Activated T-cell treated with anti-CD3 and anti-CD28 coated beads for 1 hour (primary cell): Measurements from ENCODE around the gene SBF2.

Source experiments
- DNase-seq: peaks from one replicate; pipeline ENCODE4 v3.0.0-alpha.2; 2020; ENCODE audit warnings: low read depth

The SBF2 gene

DNA sequence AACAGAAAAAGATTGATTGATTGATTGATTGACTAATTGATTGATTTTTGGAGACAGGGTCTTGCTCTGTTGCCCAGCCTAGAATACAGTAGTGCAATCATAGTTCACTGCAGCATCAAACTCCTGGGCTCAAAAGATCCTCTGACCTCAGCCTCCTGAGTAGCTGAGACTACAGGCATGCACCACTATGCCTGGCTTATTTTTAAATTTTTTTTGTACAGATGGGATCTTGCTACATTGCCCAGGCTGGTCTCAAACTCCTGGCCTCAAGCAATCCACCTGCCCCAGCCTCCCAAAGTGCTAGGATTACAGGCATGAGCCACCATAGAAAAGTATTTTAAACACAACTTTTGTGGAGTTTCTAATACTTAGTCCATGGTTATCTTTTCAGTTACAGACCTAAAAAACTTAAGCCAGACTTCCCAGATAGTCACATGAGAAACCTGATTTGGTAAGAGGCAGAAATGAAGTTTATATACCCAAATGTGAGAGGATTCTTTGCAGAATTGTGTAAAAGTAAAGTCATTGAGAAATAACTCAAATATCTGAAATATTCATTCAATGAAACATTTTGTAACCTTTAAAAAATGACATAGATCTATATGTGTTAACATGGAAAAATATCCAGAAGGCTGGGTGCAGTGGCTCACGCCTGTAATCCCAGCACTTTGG, 443.7 kb downstream of the SBF2 start:
- DNase-seq = no peak

DNA sequence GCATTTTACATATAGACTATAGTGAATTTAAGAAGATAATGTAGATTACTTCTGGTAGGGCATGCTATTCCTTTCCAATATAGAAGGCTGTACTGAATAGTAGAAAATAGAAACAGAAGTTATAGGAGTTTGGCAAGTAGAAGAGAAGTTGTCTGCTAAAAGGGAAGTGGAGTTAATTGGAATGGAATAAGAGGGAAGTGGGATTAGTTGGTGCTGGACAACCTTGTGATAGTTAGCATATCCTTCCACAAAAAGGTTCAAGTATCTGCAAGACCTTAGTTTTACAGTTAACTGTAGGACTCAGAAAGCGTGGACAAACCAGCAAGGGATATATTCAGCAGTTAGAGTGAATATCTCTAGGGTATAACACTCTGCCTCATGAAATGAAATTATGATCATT, 444.6 kb downstream of the SBF2 start:
- DNase-seq = no peak

DNA sequence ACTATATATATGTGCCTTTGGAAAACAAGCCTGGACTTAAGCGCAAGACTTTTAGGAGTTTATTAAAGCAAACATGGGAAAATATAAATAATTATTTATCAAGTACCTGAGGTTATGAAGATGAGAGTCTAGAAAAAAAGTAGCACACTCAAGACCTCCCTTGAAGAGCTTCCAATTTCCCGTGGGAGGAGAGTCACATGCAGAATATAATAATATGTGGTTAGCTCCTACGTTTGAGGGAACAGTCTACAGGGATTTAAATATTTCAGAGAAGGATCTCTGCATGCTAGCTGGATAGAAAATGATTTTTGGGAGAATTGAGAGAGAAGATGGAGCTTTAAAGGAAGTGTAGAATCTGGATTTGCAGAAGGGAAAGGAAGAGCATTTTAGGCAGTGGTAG, 446.4 kb downstream of the SBF2 start:
- no peak for DNase-seq

DNA sequence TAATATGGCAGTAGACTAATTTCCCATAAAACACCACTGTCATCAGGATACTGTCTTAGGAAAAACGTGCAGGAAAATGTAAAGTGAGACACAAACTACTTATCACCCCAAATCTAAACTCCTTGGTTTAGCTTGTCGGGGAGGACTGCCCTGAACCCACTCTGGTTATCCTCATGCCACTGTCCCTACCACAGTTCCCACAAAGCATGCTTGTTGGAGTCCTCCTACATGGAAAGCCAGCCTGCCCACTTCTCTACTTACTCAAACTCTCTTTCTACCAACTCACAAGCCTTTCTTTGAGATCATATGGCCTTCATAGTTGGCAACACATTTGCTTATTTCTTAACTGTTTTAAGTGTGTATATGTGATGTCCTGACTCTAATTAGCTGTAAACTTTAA, 451.1 kb downstream of the SBF2 start:
- no peak for DNase-seq

DNA sequence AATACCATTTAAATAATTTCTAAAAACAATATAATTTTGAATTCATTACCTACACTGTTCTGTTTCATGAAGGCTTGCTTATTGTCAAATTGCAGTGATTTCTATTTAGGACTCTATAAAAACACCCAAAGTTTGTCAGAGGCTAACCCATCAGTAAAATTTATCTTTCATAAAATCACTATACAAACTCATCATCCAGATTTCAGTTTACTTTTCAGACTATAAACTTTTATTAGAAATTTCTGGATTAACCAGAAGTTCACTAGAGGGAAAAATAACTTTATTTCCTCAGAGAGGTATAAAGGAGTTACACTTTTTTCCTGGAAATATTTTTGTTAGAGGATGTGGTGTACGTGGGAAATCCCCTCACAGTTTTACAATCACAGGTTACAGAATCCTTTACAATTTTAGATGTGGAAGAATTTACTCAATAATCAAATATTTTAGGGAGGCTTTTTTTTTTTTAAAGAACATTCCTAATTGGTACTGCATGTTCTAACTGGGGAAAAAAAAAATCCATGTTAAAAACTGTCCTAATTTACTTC, 453.5 kb downstream of the SBF2 start:
- DNase-seq = no peak

DNA sequence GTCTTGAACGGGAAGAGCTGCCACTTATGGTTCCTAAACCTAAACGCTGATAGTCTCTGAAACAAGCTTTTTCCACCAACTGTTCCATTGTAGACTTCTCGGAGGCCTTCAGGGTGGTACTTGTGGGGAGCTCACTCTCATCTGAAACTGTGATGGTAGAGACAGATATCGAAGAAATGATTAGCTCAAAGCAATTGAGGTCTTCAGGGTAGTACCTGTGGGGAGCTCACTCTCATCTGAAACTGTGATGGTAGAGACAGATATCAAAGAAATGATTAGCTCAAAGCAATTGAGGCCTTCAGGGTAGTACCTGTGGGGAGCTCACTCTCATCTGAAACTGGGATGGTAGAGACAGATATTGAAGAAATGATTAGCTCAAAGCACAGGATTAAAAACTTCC, 454.5 kb downstream of the SBF2 start:
- no peak for DNase-seq

DNA sequence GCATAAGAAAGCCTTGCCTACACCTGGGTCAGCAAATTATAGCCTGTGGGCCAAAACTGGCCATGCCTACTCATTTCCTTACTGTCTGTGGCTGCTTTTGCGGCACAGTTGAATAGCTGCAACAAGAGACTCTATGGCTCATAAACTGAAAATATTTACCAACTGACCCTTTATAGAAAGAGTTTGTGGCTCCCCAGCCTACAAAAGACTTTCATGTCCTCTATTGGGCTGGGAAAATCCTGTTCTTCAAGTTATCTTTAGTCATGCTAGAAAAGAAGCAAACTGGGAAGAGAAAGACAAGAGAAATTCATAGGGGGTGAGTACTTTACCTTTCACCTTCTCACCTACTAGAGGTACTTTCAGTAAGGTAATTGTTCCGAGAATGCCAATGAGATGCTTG, 455.1 kb downstream of the SBF2 start:
- DNase-seq = no peak

DNA sequence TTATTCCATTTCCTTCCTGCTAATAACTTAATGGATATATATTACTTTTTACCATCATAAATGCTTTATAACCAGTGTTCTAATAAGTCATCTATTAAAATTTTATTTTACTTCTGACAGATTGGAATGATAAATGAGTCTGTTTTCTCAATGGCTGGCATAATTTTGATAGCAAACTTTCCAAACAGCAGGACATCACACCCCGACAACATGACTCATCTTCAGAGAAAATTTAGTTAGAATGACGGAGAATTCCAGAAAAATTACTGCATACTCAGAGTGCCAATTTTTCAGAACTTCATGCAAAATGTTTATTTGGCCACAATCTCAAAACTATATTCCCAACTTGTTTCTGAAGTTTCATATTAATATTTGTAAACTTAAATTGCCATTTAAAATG, 455.8 kb downstream of the SBF2 start:
- DNase-seq = no peak

DNA sequence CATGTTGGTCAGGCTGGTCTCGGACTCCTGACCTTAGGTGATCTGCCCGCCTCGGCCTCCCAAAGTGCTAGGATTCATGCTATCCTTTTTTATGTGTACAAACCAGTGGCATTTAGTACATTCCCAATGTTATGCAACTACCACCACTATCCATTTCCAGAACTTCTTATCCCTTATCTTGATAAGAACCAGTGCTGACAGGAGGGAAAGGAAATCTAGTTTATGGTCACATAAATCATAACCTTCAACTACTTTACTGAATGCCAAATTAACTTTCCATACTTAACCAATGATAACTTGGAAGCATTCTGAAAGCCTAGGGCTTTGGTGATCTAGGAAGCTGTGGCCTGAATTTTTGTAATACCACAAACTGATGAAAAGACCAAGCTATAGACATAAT, 459.7 kb downstream of the SBF2 start:
- no peak for DNase-seq

DNA sequence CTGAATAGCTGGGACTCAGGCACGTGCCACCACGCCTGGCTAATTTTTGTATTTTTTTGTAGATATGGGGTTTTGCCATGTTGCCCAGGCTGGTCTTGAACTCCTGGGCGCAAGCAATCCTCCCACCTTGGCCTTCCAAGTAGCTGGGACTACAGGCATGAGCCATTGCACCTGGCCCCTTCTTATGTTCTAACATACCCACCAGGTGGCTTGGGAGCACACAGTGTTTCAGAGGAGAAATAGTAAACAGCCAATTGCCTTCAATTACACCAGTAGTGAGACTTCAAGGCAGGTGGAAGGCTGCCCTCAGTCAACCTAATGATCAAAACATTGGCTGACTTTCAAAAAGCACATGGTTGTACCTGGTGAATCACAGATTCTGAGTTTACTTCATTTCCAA, 462.9 kb downstream of the SBF2 start:
- no peak for DNase-seq

DNA sequence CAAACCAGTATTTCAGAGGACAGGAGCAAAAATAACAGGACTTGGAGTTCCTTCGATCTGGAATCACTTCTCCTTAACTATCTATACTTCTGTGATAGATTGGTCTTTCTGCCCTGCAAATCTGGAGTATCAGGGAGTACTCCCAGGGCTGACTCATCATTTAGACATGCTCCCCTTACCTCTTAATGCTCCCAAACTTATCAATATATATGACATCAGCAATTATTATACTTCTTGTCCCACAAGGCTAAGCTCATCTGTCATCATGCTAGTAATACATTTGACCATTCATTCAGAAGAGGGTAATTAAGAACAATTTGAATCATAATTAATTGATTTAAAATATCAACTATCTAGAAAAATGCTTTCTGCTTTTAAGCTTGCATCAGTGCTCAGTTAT, 466.3 kb downstream of the SBF2 start:
- no peak for DNase-seq

DNA sequence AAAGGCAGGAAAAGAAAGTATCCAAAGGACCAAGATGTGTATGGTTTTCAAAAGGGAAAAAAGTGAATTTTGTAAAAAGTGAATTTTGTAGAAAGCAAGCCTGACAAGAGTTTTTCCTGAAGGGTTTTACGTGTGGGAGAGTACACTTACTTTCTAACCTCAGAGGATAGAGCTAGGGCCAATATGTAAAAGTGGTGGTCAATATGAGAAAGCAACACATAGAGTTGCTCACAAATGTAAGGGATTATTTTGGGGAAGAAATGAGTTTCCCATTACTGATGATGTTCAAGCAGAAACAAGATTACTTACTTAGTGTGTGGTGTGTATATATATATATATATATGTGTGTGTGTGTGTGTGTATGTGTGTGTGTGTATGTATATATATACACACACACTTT, 467.6 kb downstream of the SBF2 start:
- no peak for DNase-seq

DNA sequence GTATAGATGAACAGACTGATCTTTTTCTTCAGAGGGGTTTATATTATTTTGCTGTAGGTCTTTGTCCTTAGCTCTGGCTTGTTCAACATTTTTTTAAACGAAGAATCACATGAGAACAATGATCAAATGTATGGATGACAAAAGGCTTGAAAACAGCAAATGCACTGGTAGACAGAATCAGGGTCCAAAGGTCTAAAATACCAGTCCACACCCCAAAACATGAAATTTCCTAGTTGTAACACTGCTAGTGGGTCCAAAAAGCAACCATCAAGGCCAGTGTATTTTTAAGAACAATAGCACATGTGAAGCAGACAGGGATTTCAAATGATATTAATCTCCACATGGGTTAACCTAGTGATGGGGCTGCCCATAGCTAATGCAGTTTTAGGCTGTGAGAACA, 468.1 kb downstream of the SBF2 start:
- DNase-seq = no peak

DNA sequence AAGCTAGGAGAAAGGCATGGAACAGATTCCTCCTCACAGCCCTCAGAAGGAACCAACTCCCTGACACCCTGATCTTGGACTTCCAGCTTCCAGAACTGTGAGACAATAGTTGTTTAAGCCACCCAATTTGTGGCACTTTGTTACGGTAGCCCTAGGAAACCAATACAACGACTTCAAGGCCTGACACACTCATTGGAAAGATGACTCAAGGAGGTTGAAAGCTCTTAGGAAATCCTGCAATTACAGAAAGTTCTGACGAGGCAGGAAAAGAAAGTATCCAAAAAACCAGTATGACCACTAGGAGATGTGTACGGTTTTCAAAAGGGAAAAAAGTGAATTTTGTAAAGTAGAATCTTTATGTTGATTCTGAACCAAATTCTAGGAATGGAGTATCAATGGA, 468.7 kb downstream of the SBF2 start:
- no peak for DNase-seq

DNA sequence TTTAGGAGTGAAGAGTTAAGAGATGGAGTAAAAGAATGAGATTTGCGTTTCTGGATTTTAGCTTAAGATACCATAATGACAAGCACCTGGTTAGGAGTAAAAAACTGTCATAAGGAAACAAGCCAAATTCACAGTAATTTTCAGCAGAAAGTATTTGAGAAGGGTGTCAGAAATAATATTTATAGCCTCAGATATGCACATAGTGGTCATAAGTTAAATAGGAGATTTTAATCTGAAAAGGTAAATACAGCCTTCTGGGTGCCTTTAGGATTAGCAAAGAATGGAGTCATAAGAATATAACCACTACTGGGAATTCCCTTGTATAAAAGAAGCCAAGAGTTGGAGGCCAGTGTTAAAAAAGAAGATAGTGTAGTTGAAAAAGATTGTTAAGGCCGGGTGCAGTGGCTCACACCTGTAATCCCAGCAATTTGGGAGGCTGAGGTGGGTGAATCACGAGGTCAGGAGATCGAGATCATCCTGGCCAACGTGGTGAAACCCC, 470.1 kb downstream of the SBF2 start:
- no peak for DNase-seq

DNA sequence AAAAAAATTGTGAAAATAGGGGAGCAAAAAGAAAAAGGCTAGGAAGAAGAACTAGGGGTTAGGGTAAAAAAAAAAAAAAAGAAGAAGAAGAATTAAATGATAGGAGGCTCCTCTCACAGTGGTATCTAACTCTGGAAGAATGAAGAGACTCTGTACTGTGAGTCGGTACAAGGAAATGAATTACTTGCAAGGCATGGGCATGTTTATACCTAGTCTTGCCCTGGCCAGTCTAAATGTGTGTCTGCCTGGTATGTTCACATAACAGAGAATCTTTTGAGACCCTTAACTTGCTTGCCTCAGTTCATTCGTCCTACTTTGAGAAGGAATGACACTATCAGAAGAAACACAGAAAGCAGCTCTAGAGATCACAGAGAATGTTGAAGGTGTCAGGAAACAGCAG, 470.6 kb downstream of the SBF2 start:
- no peak for DNase-seq

DNA sequence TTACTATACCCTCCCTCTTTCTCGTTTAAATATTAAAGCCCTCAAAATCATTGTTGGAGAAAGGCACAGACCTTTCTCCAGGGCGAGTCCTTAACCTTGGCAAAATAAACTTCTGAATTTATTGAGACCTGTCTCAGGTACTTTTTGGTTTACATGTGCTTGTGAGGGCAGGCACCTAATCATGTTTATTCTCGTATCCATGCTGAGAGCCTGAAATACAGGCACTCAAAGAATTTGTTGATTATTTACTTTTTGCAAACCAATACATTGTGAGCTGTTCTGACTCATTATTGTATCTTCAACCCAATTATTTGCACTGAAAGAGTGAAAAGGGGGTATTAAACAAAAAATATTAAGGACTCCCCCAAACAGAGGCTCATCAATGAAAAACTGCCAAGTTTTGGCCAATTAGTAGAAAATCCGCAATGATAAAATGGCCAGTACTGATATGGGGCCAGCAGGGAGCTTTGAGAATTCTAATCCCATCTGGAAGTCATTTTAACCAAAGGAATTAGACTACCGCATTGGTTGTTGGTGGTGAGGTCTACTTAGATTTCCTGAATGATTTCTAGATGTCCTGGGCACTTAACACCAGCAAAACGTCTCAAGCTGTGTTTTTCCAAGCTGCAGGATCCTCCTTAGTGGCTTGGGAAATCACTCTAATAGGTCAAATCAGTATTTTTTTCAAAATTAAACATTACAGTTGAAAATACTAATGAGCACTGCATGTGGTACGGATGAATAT, 472.8 kb downstream of the SBF2 start:
- no peak for DNase-seq

DNA sequence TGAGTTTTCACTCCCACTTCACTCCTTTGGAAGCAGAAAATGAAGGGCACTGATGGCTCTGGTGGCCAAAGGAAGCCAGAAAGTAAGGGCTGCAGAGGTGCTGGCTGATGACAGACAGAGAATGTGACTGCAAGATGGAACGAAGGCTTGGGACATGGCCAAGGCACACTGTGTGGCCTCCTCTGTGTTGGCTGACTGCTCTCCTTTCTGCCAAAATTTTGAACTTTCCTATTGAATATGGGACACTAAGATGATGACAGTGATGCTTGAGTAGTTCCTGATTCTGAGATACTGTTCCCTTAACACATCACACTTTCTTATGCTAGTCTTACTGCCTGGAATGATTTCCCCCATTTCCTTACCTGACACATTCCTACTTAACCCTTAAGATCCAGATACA, 473.8 kb downstream of the SBF2 start:
- no peak for DNase-seq

DNA sequence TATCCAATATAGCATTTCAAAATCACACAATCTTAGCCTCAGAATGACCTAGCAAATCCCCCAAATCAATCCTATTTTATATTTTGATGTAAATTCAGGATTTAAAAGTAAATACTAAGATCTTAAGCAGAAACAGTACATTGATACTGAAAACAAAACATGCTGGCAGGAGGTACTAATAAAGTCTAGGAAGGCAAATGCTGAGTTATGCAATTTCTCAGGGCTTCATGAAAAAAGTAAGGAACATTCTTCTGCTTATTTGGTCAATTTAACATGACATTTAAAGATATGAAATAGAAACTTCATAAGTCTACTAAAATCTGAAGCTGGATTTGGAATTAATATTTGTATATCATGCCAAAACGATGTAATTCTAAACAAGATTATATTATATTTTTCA, 476.8 kb downstream of the SBF2 start:
- no peak for DNase-seq

DNA sequence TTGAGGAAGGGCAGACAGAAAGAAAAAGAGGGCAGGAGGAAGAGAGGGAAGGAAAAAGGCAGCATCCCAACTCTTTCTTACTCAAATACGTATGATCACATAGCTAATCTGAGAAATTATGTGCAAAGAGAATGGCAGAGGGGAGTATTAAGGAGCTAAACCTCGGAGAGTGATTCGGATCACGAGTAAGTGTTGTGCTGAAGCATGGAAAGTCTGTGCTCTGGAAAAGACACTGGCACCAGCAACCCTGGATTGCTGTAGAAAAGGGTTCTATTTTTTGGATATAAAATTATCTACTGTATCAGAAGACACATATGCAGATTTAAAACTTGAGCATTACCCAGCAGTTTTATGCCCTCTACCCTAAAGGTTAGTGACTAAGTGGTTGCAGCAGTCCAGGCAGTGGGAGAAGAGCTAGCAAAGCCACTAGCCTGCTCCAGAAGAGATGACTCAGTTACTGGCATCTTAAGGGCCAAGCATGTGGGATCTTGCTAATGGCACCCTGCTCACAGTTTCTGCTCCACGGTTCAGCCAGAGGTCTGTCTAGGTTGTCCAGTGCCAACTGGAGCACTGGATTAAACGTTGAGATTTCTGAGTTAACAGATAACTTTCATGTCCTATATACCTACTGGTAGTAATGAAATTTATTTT, 478.4 kb downstream of the SBF2 start:
- DNase-seq = no peak

DNA sequence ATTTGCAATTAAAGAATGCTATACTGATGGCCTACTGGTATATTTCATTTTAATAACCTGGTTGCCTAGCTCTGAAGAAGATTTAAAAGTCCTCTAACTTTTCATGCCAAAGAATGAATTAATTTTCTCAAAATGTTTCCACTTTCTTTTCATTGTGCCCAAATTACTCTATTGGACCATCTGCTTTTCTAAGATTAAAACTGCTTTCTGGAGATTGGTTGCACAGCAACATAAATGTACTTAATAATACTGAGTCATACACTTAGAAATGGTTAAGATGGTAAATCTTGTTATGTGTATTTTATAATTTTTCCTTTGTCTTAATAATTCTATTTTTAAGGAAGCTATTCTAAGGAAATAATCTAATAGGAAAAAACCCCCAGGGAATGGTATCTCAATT, 479.9 kb downstream of the SBF2 start:
- DNase-seq = no peak

DNA sequence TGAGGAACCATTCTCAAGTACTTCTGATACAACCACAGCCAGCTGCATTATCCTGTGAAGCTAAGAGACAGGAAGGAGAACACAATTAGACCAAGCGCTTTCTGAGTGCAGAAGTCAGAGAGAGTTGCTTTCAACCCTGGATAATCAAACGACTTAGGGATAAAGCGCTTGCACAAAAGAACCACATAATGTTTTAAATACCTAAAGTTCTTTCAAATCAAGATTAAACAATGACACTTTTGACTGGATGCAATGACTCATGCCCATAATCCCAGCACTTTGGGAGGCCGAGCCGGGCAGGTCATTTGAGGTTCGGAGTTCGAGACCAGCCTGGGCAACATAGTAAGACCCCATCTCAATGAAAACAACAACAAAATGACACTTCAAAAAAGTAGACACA, 485.1 kb downstream of the SBF2 start:
- no peak for DNase-seq
